ENCODE results near the gene PDP2. TPM values are rescaled to one million over a fixed set of nuclear protein-coding genes. Genes with fewer than 3 reads are reported as not detected.

The PDP2 gene
- total RNA-seq, 1 experiment from 2014 or later = 42.0 TPM

DNA sequence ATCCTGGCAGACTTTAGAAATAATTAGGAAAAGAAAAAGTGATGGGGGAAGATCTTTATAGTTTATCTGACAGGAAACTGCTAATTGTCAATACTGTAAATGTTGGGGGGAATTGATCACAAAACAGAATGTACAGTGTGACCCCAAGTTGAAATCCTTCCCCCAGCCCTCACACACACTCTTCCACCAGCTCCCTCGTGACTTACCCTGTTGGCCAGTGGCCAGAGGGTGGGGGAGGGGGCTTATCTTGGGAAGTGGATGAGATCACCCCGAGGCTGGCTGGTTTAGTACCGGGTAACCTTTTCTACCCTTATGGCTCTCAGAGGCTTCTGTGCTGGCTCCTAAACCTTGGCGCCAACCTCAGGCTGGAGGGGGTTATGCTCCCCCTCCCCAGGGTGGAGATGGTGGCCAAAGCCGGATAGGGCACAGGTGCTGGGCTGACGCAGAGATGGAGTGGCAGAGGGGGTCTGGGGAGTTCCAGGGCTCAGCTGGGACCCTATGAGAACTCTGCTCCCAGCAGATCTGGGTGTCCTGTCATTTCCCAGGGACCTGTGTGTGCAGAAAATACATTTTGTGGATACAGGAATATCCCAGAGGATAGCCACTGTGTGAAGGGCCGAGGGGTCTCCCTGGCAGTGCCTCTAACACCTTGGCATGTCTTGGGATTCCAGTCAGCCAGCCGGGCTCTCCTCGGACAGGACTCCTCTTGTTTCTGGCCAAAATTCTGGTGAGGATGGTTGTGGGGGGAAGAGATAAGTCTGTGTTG is 19.8 kb downstream of the PDP2 start:
- Histone ChIP-seq H3K36me3 (ENCODE audit: insufficient read depth, low read length, poor library complexity, severe bottlenecking) (no peaks in the 10 kb centered on the region), H3K9me3 (ENCODE audit: low read depth, low read length, poor library complexity, severe bottlenecking) (no peaks in the 10 kb centered on the region), H3K27ac (ENCODE audit: low read depth, low read length, poor library complexity, severe bottlenecking) (no peak overlapping the region), H3K27me3 (replicated peaks; ENCODE audit: insufficient read depth, low read depth, low read length, poor library complexity) (no peaks in the 10 kb centered on the region), H3K4me1 (ENCODE audit: insufficient read depth, low read length, poor library complexity, severe bottlenecking) (peaks cover 10% of the 10 kb centered on the region), H3K4me3 (ENCODE audit: low read depth, low read length, poor library complexity, severe bottlenecking) (no peak overlapping the region)
- DNase-seq (ENCODE audit: low spot score) = peak; percentile 63
- no TSS peak for BruUV-seq (replicated peaks)
- TF ChIP-seq, protein P1, sequence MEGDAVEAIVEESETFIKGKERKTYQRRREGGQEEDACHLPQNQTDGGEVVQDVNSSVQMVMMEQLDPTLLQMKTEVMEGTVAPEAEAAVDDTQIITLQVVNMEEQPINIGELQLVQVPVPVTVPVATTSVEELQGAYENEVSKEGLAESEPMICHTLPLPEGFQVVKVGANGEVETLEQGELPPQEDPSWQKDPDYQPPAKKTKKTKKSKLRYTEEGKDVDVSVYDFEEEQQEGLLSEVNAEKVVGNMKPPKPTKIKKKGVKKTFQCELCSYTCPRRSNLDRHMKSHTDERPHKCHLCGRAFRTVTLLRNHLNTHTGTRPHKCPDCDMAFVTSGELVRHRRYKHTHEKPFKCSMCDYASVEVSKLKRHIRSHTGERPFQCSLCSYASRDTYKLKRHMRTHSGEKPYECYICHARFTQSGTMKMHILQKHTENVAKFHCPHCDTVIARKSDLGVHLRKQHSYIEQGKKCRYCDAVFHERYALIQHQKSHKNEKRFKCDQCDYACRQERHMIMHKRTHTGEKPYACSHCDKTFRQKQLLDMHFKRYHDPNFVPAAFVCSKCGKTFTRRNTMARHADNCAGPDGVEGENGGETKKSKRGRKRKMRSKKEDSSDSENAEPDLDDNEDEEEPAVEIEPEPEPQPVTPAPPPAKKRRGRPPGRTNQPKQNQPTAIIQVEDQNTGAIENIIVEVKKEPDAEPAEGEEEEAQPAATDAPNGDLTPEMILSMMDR (conservative IDR thresholded peaks at IDR 0.05; ENCODE audit: low read depth, low read length) = no peak
- POLR2A ChIA-PET (ENCODE audit: low non-redundant PET) = interaction anchor here (0.6 kb wide), 1 partner anchor 20 kb away, joined by 4 read pairs; no protein-coding TSS in a partner anchor
- intact Hi-C loops (cut with micrococcal nuclease; ENCODE audit: unreplicated experiment) = loop anchor here (5.0 to 10.0 kb wide), 2 partner anchors 47 to 255 kb away; partner anchors contain the start of genes B3GNT9, FBXL8 and TRADD
- CTCF ChIA-PET = no interaction called here

DNA sequence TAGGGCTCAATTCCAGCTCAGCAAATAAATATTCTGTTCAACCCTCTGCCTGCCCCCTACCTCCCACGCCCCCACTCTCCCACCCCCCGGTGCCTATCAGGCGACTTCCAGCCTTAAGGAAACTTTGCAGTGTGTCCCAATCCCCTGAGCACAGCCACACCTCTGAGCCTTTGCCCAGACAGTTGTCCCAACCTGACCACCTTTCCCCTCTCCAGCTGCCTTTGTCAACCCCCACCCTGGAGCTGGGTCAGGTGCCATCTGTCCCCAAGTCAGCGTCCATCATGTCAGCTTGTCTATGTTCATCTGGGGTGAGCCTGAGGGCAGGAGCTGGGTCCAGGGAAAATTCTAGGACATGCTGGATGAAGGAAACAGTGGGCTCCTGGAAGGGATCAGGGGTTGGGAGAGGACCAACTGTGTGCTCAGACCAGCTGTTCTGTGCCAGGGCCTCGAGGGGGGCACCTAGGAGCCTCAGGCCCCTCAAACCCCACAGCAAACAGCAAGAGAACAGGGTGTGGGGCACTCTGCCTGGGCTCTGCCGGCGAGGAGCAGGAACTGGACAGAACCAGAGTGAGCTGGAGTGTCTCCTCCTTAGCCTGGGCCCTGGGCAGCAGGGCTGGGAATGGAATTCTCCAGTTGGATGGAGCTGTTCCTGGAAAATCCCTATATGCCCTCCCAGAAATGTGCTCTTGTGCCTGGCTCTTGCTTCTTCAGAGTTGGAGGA is 20.6 kb downstream of the PDP2 start:
- Histone ChIP-seq H3K27ac (ENCODE audit: low read depth, low read length, poor library complexity, severe bottlenecking) (no peak overlapping the region), H3K4me1 (ENCODE audit: insufficient read depth, low read length, poor library complexity, severe bottlenecking) (peaks cover 18% of the 10 kb centered on the region), H3K9me3 (ENCODE audit: low read depth, low read length, poor library complexity, severe bottlenecking) (no peaks in the 10 kb centered on the region), H3K36me3 (ENCODE audit: insufficient read depth, low read length, poor library complexity, severe bottlenecking) (no peaks in the 10 kb centered on the region), H3K27me3 (replicated peaks; ENCODE audit: insufficient read depth, low read depth, low read length, poor library complexity) (no peaks in the 10 kb centered on the region), H3K4me3 (ENCODE audit: low read depth, low read length, poor library complexity, severe bottlenecking) (no peak overlapping the region)
- intact Hi-C loops (cut with micrococcal nuclease; ENCODE audit: unreplicated experiment) = no loop called here
- ChIA-PET CTCF (no interaction called here), POLR2A (ENCODE audit: low non-redundant PET) (no interaction called here)
- BruUV-seq (replicated peaks) = no TSS peak
- DNase-seq (ENCODE audit: low spot score) = no peak
- TF ChIP-seq EZH2 (IDR thresholded peaks at IDR 0.05; ENCODE audit: borderline replicate concordance, low read depth, low read length, poor library complexity, severe bottlenecking) = no peak
- TF ChIP-seq, protein P1 (conservative IDR thresholded peaks at IDR 0.05; ENCODE audit: low read depth, low read length) = no peak

DNA sequence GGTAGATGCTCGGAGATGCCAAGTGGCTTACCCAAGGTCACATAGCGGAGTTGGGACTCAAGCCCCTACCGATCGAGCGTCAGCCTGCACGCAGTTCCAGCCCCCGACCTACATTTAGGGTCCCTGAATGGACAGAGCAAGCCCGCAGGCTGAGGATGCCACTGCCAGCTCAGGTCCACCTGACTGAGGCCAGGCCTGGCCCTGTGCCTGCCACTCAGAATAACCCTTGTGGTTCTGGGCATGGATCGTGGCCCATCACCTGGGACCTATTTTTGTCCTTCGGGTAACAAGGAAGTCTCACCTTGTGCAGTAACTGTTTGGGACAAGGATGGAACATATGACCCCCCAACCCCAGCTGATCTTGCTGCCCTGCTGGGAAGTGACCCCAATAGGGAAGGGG is 21.3 kb downstream of the PDP2 start:
- DNase-seq (ENCODE audit: low spot score) = no peak
- H3K27ac ChIP-seq (ENCODE audit: low read depth, low read length, poor library complexity, severe bottlenecking) = no peak overlapping the region
- POLR2A ChIA-PET (ENCODE audit: low non-redundant PET) = no interaction called here
- CTCF ChIA-PET = no interaction called here
- H3K27me3 ChIP-seq (replicated peaks; ENCODE audit: insufficient read depth, low read depth, low read length, poor library complexity) = no peaks in the 10 kb centered on the region
- peaks cover 20% of the 10 kb centered on the region for H3K4me1 ChIP-seq (ENCODE audit: insufficient read depth, low read length, poor library complexity, severe bottlenecking)
- H3K4me3 ChIP-seq (ENCODE audit: low read depth, low read length, poor library complexity, severe bottlenecking) = no peak overlapping the region
- intact Hi-C loops (cut with micrococcal nuclease; ENCODE audit: unreplicated experiment) = no loop called here
- BruUV-seq (replicated peaks) = no TSS peak
- H3K9me3 ChIP-seq (ENCODE audit: low read depth, low read length, poor library complexity, severe bottlenecking) = no peaks in the 10 kb centered on the region
- no peaks in the 10 kb centered on the region for H3K36me3 ChIP-seq (ENCODE audit: insufficient read depth, low read length, poor library complexity, severe bottlenecking)
- TF ChIP-seq EZH2 (IDR thresholded peaks at IDR 0.05; ENCODE audit: borderline replicate concordance, low read depth, low read length, poor library complexity, severe bottlenecking) = no peak
- TF ChIP-seq, protein P1 (conservative IDR thresholded peaks at IDR 0.05; ENCODE audit: low read depth, low read length) = no peak
